GM12801 (cell line): ENCODE results near the gene KLF6.

Experiments
- CTCF ChIP-seq: IDR thresholded peaks from one replicate; pipeline ENCODE4 v1.5.1; 2011; ENCODE audit warnings: control low read depth; ENCODE audit not compliant: insufficient read length; ENCODE audit errors: extremely low read depth

Gene KLF6

GRCh38 chr10:3738855-3739350, 46.1 kb downstream of the KLF6 start:
- TF ChIP-seq CTCF: no peak

- TF ChIP-seq CTCF: no peak
These were observed 47.1 kb downstream of the KLF6 start for GRCh38 chr10:3737864-3738263.

- no peak for TF ChIP-seq CTCF
These were observed 49.8 kb downstream of the KLF6 start for GRCh38 chr10:3735175-3735574.

GRCh38 chr10:3734111-3734510, 50.9 kb downstream of the KLF6 start:
- no peak for TF ChIP-seq CTCF

- no peak for TF ChIP-seq CTCF
These were observed 55.5 kb downstream of the KLF6 start for GRCh38 chr10:3729397-3729976.

GRCh38 chr10:3728563-3728962, 56.4 kb downstream of the KLF6 start:
- TF ChIP-seq CTCF: no peak

- no peak for TF ChIP-seq CTCF
These were observed 57.7 kb downstream of the KLF6 start for GRCh38 chr10:3727268-3727667.
